PFSK-1 (cell line): Measurements from ENCODE around the gene NDUFA13.

Experiments used
- FOXP2 ChIP-seq: optimal IDR thresholded peaks from 2 replicates; pipeline ENCODE3; 2011; ENCODE audit warnings: borderline replicate concordance, control low read depth, inconsistent platforms; ENCODE audit not compliant: insufficient read depth; ENCODE audit errors: extremely low read length, extremely low read depth
- POLR2AphosphoS5 ChIP-seq: IDR thresholded peaks from 2 replicates; pipeline ENCODE4 v1.6.1; 2012; ENCODE audit warnings: low read depth, mild to moderate bottlenecking, control low read depth, low read length, moderate library complexity
- REST ChIP-seq, 2 experiments: IDR thresholded peaks; 2 replicates each; pipeline versions ENCODE4 v1.6.1 to v1.8.0; 2011 to 2012; ENCODE audit warnings: low read depth in 2 of 2, low read length in 2 of 2, control low read depth in 1 of 2, inconsistent platforms in 1 of 2, mild to moderate bottlenecking in 1 of 2, moderate library complexity in 1 of 2; ENCODE audit not compliant: insufficient read depth in 1 of 2
- SIN3A ChIP-seq: IDR thresholded peaks from 2 replicates; pipeline ENCODE4 v1.6.1; 2012; ENCODE audit warnings: mild to moderate bottlenecking, low read length, moderate library complexity, borderline replicate concordance; ENCODE audit not compliant: insufficient read depth
- TAF1 ChIP-seq: IDR thresholded peaks from 2 replicates; pipeline ENCODE4 v1.6.1; 2012; ENCODE audit warnings: low read length, control low read depth, borderline replicate concordance; ENCODE audit not compliant: insufficient read depth

GRCh38 chr19:19547674-19548336, 31.8 kb downstream of the NDUFA13 start:
- no peak for TF ChIP-seq REST (IDR thresholded peaks at IDR 0.05; ENCODE audit: insufficient read depth in 1 of 2, low read depth in 2 of 2, low read length in 2 of 2)
- TF ChIP-seq TAF1, result no peak
- TF ChIP-seq POLR2AphosphoS5, result no peak
- no peak for TF ChIP-seq FOXP2
- TF ChIP-seq SIN3A, result no peak
